Gastrocnemius medialis (tissue), 4 donors: ENCODE data around the gene LCLAT1. TPM values are rescaled to one million over a fixed set of nuclear protein-coding genes. Genes with fewer than 3 reads are reported as not detected.

Experiments
- ATAC-seq, 2 donors: fragments of 150-250 bp; one replicate each; pipeline ENCODE4 v1.9.1; 2016
- DNase-seq, 2 donors: peaks; one replicate each; pipeline ENCODE4 v3.0.0-alpha.2; 2019
- H3K27ac ChIP-seq, 4 donors: fragments of 200-600 bp; sonication (generic); 1 replicate in 1 of 4; 2 replicates in 3 of 4; pipeline ENCODE4 v1.5.1; 2016 to 2018; ENCODE audit warnings: mild to moderate bottlenecking in 2 of 4, moderate library complexity in 1 of 4
- H3K27me3 ChIP-seq, 3 donors: fragments of 200-600 bp; sonication (generic) in 2 of 3; 1 replicate in 1 of 3; 2 replicates in 2 of 3; pipeline versions ENCODE4 v1.5.1 to v1.6.0; 2016 to 2019; ENCODE audit warnings: mild to moderate bottlenecking in 1 of 3, moderate library complexity in 1 of 3
- H3K36me3 ChIP-seq, 2 donors: fragments of 200-600 bp; sonication (generic) in 1 of 2; one replicate each; pipeline ENCODE4 v1.5.1; 2017 to 2018
- H3K4me1 ChIP-seq, 2 donors: fragments of 200-600 bp; sonication (generic) in 1 of 2; one replicate each; pipeline ENCODE4 v1.5.1; 2016 to 2017; ENCODE audit warnings: mild to moderate bottlenecking in 2 of 2
- H3K4me3 ChIP-seq, 4 donors: fragments of 200-600 bp; sonication (generic) in 3 of 4; 1 replicate in 1 of 4; 2 replicates in 3 of 4; pipeline ENCODE4 v1.5.1; 2016 to 2019; ENCODE audit warnings: mild to moderate bottlenecking in 2 of 4
- H3K9me3 ChIP-seq, 3 donors: fragments of 200-600 bp; sonication (generic) in 2 of 3; 1 replicate in 1 of 3; 2 replicates in 2 of 3; pipeline ENCODE4 v1.5.1; 2016 to 2019
- POLR2A ChIP-seq, 2 donors: fragments of 450-650 bp; IDR thresholded peaks; one replicate each; pipeline ENCODE4 v1.6.1; 2017; ENCODE audit warnings: antibody characterized with exemption in 2 of 2, mild to moderate bottlenecking in 2 of 2, moderate library complexity in 2 of 2
- in situ Hi-C, 4 donors: fragments of 200-750 bp; cut with MboI; loops; one replicate each; pipeline versions ENCODE4 v1.15.0 to v1.8.0; 2017; ENCODE audit warnings: low sequenced_read_pairs in 4 of 4
- intact Hi-C: fragments of 100-400 bp; cut with DNase I; formaldehyde crosslinking; loops from one replicate; pipeline ENCODE4 v1.15.1; 2023; ENCODE audit warnings: low total_unique reads
- total RNA-seq, 4 donors: library from RNA; depleted of rRNA; stranded (reverse); fragments of >200 nt; gene quantifications; one replicate each; pipeline versions ENCODE4 v1.1.0 to v1.2.3, GENCODE V29; 2016
- TF ChIP-seq, protein P1 (sequence below), 5 experiments: fragments of 450-650 bp in 3 of 5; fragments of 200-600 bp in 2 of 5; sonication (generic) in 2 of 5; IDR thresholded peaks in 4 of 5; conservative IDR thresholded peaks in 1 of 5; 1 replicate in 4 of 5; 2 replicates in 1 of 5; pipeline ENCODE4 v1.5.1; 2016 to 2019; ENCODE audit warnings: antibody characterized with exemption in 5 of 5, mild to moderate bottlenecking in 3 of 5, moderate library complexity in 3 of 5

LCLAT1 gene
- total RNA-seq, 4 donors from 2014 or later, result 4.3 to 14.5 (median 11.3) TPM

DNA sequence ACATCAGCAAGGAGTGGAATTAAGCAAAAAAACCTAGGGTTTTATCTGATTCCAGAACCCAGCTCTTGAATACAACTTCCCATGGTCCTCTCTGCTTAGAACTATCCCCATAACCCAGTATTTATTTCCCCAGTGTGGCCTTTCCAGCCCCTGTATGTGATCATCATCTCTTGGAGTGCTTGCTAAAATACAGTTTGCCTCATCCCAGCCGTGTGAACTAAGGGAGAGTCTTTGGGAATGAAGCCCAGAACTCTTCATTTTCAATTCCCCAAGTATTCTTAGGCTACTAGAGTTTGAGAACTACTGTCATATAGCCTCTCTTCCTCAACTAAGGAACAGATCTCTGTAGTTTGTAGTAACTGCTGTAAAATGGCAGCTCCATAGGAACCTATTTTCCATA, 173.1 kb downstream of the LCLAT1 start:
- Histone ChIP-seq H3K36me3 (no peaks in the 10 kb centered on the region), H3K27me3 (no peaks in the 10 kb centered on the region), H3K4me3 (no peak overlapping the region), H3K27ac (no peak overlapping the region), H3K9me3 (no peaks in the 10 kb centered on the region), H3K4me1 (no peaks in the 10 kb centered on the region)
- intact Hi-C loops (no loop called here), in situ Hi-C loops (no loop called here)
- ATAC-seq, result no peak
- no peak for TF ChIP-seq POLR2A (IDR thresholded peaks at IDR 0.05)
- TF ChIP-seq, protein P1, sequence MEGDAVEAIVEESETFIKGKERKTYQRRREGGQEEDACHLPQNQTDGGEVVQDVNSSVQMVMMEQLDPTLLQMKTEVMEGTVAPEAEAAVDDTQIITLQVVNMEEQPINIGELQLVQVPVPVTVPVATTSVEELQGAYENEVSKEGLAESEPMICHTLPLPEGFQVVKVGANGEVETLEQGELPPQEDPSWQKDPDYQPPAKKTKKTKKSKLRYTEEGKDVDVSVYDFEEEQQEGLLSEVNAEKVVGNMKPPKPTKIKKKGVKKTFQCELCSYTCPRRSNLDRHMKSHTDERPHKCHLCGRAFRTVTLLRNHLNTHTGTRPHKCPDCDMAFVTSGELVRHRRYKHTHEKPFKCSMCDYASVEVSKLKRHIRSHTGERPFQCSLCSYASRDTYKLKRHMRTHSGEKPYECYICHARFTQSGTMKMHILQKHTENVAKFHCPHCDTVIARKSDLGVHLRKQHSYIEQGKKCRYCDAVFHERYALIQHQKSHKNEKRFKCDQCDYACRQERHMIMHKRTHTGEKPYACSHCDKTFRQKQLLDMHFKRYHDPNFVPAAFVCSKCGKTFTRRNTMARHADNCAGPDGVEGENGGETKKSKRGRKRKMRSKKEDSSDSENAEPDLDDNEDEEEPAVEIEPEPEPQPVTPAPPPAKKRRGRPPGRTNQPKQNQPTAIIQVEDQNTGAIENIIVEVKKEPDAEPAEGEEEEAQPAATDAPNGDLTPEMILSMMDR (IDR thresholded peaks at IDR 0.05 in 4 of 5, conservative IDR thresholded peaks at IDR 0.05 in 1 of 5), result no peak
- no peak for DNase-seq

DNA sequence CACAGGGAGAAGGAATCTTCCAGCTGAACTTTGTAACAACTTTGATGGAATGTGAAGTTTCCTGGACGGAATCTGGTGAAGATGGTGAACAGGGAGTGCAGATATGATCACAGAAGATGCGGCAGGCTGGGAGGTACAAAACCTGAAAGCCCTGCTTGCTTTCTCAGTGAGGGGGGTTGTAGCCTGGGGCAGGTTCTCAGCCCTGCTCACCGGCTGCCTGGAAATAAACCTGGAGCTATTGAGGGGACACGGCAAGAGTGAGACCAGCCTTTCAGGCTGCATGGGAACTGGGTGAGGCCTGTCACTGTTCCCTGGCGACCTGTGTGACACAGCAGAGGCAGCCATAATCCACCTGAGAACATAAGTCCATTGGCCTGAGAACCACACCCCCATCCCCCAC, 174.8 kb downstream of the LCLAT1 start:
- no peak for TF ChIP-seq POLR2A (IDR thresholded peaks at IDR 0.05)
- TF ChIP-seq, protein P1 (IDR thresholded peaks at IDR 0.05 in 4 of 5, conservative IDR thresholded peaks at IDR 0.05 in 1 of 5), result no peak
- no peaks in the 10 kb centered on the region for H3K36me3 ChIP-seq
- in situ Hi-C loops, result no loop called here
- H3K9me3 ChIP-seq, result no peaks in the 10 kb centered on the region
- intact Hi-C loops, result no loop called here
- no peak overlapping the region for H3K27ac ChIP-seq
- H3K4me3 ChIP-seq, result no peak overlapping the region
- ATAC-seq (no peak), DNase-seq (no peak)
- H3K27me3 ChIP-seq, result no peaks in the 10 kb centered on the region
- H3K4me1 ChIP-seq, result no peaks in the 10 kb centered on the region

DNA sequence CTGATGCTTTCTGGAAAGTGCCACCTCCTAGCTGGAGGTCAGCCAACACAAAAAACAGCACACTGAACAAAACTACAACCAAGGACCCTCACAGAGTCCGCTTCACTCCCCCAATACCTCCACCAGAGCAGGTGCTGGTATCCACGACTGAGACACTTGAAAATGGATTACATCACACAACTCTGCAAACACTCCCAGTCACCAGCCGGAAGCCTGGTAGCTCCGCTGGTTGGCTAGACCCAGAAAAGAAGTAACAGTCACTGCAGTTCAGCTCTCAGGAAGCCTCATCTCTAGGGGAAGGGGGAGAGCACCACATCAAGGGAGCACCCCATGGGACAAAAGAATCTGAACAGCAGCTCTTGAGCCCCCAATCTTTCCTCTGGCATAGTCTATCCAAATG, 175.4 kb downstream of the LCLAT1 start:
- H3K27ac ChIP-seq, result no peak overlapping the region
- no peaks in the 10 kb centered on the region for H3K9me3 ChIP-seq
- TF ChIP-seq POLR2A (IDR thresholded peaks at IDR 0.05), result no peak
- TF ChIP-seq, protein P1 (IDR thresholded peaks at IDR 0.05 in 4 of 5, conservative IDR thresholded peaks at IDR 0.05 in 1 of 5), result no peak
- no peaks in the 10 kb centered on the region for H3K36me3 ChIP-seq
- no peak for DNase-seq
- in situ Hi-C loops, result no loop called here
- no peak for ATAC-seq
- intact Hi-C loops, result no loop called here
- H3K4me3 ChIP-seq, result no peak overlapping the region
- no peaks in the 10 kb centered on the region for H3K4me1 ChIP-seq
- no peaks in the 10 kb centered on the region for H3K27me3 ChIP-seq

DNA sequence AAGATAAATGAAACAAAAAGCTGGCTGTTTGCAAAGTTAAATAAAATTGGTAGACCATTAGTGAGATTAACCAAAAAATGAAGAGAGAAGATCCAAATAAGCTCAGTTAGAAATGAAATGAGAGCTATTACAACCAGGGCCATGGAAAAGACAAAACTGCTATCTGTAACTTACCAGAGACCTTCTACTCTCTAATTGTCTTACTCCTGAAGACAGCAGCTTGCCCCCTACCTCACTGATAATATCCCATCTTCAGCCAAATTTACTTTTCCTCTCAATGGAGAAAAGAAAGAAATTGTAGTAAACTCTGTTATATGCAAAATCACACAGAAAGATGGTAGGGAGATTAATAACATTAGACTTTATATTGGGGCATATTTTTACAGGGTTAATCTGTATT, 178.2 kb downstream of the LCLAT1 start:
- Histone ChIP-seq H3K9me3 (no peaks in the 10 kb centered on the region), H3K27ac (no peak overlapping the region), H3K27me3 (no peaks in the 10 kb centered on the region), H3K4me1 (no peaks in the 10 kb centered on the region), H3K36me3 (no peaks in the 10 kb centered on the region), H3K4me3 (no peak overlapping the region)
- intact Hi-C loops, result no loop called here
- in situ Hi-C loops, result no loop called here
- ATAC-seq (no peak), DNase-seq (no peak)
- TF ChIP-seq, protein P1 (IDR thresholded peaks at IDR 0.05 in 4 of 5, conservative IDR thresholded peaks at IDR 0.05 in 1 of 5), result no peak
- TF ChIP-seq POLR2A (IDR thresholded peaks at IDR 0.05), result no peak

DNA sequence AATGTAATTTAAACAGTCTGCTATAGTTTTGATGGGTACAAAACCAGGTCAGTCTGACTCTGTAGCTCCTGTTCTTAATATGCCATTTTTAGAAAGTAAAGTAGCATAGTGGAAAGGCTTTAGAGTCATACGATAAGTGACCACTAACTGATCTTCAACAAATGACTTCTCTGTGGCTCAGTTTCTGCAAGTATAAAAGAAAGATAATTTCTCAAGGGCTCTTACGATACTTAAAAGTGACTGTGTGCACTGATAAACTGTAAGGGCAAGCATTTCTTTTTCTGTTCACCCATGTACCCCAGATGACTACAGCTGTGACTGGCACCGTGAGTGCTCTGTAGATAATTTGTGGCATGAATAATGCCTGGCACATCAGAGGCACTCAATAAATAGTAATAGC, 178.7 kb downstream of the LCLAT1 start:
- no peaks in the 10 kb centered on the region for H3K9me3 ChIP-seq
- H3K4me3 ChIP-seq, result no peak overlapping the region
- ATAC-seq (no peak), DNase-seq (no peak)
- TF ChIP-seq POLR2A (IDR thresholded peaks at IDR 0.05), result no peak
- TF ChIP-seq, protein P1 (IDR thresholded peaks at IDR 0.05 in 4 of 5, conservative IDR thresholded peaks at IDR 0.05 in 1 of 5), result no peak
- peaks cover 0 to under 1% of the 10 kb centered on the region in 2 donors for H3K4me1 ChIP-seq
- in situ Hi-C loops, result no loop called here
- H3K27me3 ChIP-seq, result no peaks in the 10 kb centered on the region
- no peaks in the 10 kb centered on the region for H3K36me3 ChIP-seq
- no peak overlapping the region for H3K27ac ChIP-seq
- intact Hi-C loops, result no loop called here
